IMR-90 (cell line): ENCODE measurements around the gene CHMP5. TPM values are rescaled to one million over a fixed set of nuclear protein-coding genes. Genes with fewer than 3 reads are reported as not detected.
A peak's percentile ranks its signal among the peaks of the same experiment; 100 is the strongest.

Experiments used
- ATAC-seq: fragments of 200-7000 bp; cut with Tn5 transposase; 2 replicates; pipeline ENCODE4 v1.9.1; 2020; ENCODE audit warnings: low read depth, mild to moderate bottlenecking, moderate library complexity
- BruUV-seq: library from RNA; stranded (reverse); fragments of 400-500 nt; replicated peaks from 2 replicates; lab custom pipeline; 2021; lab: Mats Ljungman, UMichigan
- CTCF ChIA-PET: fragments of 300-600 bp; formaldehyde crosslinking; extraction: SDS; loops from one replicate; lab custom pipeline; 2021; ENCODE audit warnings: antibody characterized with exemption; lab: Yijun Ruan, JAX
- POLR2A ChIA-PET: fragments of 300-600 bp; sonication (Branson Sonifier 250); formaldehyde crosslinking; loops from one replicate; lab custom pipeline; 2022; ENCODE audit warnings: antibody characterized with exemption; ENCODE audit not compliant: unreplicated experiment; lab: Charles Lee
- DNase-seq: peaks from one replicate; pipeline ENCODE4 v3.0.0; 2013
- H2AFZ ChIP-seq: replicated peaks from 2 replicates; pipeline ENCODE3; 2013; ENCODE audit warnings: low read length, mild to moderate bottlenecking; ENCODE audit not compliant: poor library complexity
- H2AK5ac ChIP-seq: 2 replicates; pipeline ENCODE4 v1.6.1; 2013; ENCODE audit warnings: low read depth, low read length, inconsistent platforms
- H2AK9ac ChIP-seq: replicated peaks from 2 replicates; pipeline ENCODE3; 2013; ENCODE audit warnings: mild to moderate bottlenecking, low read depth, low read length, moderate library complexity; ENCODE audit not compliant: poor library complexity
- H2BK120ac ChIP-seq: 2 replicates; pipeline ENCODE4 v1.6.1; 2013; ENCODE audit warnings: low read depth, low read length, inconsistent platforms
- H2BK15ac ChIP-seq: 3 replicates; pipeline ENCODE4 v1.6.1; 2013; ENCODE audit warnings: low read depth, low read length, inconsistent platforms
- H2BK20ac ChIP-seq: 2 replicates; pipeline ENCODE4 v1.6.1; 2013; ENCODE audit warnings: low read depth, mild to moderate bottlenecking, inconsistent platforms, low read length, moderate library complexity
- H2BK5ac ChIP-seq: 2 replicates; pipeline ENCODE4 v1.6.1; 2013; ENCODE audit warnings: mild to moderate bottlenecking, low read depth, low read length, inconsistent platforms; ENCODE audit not compliant: poor library complexity, severe bottlenecking
- H3K14ac ChIP-seq: replicated peaks from 2 replicates; pipeline ENCODE4 v1.6.1; 2013; ENCODE audit warnings: low read depth, low read length, inconsistent platforms
- H3K18ac ChIP-seq: 2 replicates; pipeline ENCODE4 v1.6.1; 2013; ENCODE audit warnings: low read depth, low read length, control low read depth
- H3K23ac ChIP-seq: 2 replicates; pipeline ENCODE4 v1.6.1; 2013; ENCODE audit warnings: low read depth, low read length, inconsistent platforms
- H3K27ac ChIP-seq: 2 replicates; pipeline ENCODE4 v1.5.1; 2013; ENCODE audit warnings: mild to moderate bottlenecking, control low read depth, low read length; ENCODE audit not compliant: insufficient read depth
- H3K27me3 ChIP-seq: 2 replicates; pipeline ENCODE4 v1.6.1; 2013; ENCODE audit warnings: low read length; ENCODE audit not compliant: control insufficient read depth, insufficient read depth
- H3K36me3 ChIP-seq: 2 replicates; pipeline ENCODE4 v1.6.1; 2013; ENCODE audit warnings: low read length, mixed read lengths; ENCODE audit not compliant: control insufficient read depth, insufficient read depth
- H3K4ac ChIP-seq: 2 replicates; pipeline ENCODE4 v1.6.1; 2013; ENCODE audit warnings: low read depth, low read length, inconsistent platforms
- H3K4me1 ChIP-seq: 2 replicates; pipeline ENCODE4 v1.6.1; 2013; ENCODE audit warnings: low read length, mixed read lengths; ENCODE audit not compliant: control insufficient read depth, insufficient read depth
- H3K4me2 ChIP-seq: 2 replicates; pipeline ENCODE4 v1.6.1; 2013; ENCODE audit warnings: low read depth, mild to moderate bottlenecking, control low read depth, low read length, moderate library complexity
- H3K4me3 ChIP-seq: 2 replicates; pipeline ENCODE4 v1.5.1; 2013; ENCODE audit warnings: low read depth, mild to moderate bottlenecking, control low read depth, low read length, moderate library complexity; ENCODE audit not compliant: insufficient read depth
- H3K56ac ChIP-seq: 2 replicates; pipeline ENCODE4 v1.6.1; 2013; ENCODE audit warnings: low read length, inconsistent platforms; ENCODE audit not compliant: insufficient read depth; ENCODE audit errors: extremely low read depth
- H3K79me1 ChIP-seq, 2 experiments: 2 replicates each; pipeline ENCODE4 v1.6.1; 2013; ENCODE audit warnings: low read length in 2 of 2, inconsistent platforms in 1 of 2, low read depth in 1 of 2
- H3K9ac ChIP-seq: 2 replicates; pipeline ENCODE4 v1.6.1; 2013; ENCODE audit warnings: low read depth, low read length, control low read depth
- H3K9me1 ChIP-seq: 2 replicates; pipeline ENCODE4 v1.6.1; 2013; ENCODE audit warnings: low read length, inconsistent platforms; ENCODE audit not compliant: insufficient read depth
- H3K9me3 ChIP-seq: 2 replicates; pipeline ENCODE4 v1.6.1; 2013; ENCODE audit warnings: low read length; ENCODE audit not compliant: control insufficient read depth, insufficient read depth
- H4K20me1 ChIP-seq: 2 replicates; pipeline ENCODE4 v1.6.1; 2013; ENCODE audit warnings: low read length, inconsistent platforms; ENCODE audit not compliant: insufficient read depth
- H4K5ac ChIP-seq: 2 replicates; pipeline ENCODE4 v1.6.1; 2013; ENCODE audit warnings: mild to moderate bottlenecking, low read depth, low read length, control low read depth
- H4K8ac ChIP-seq, 2 experiments: 2 replicates each; pipeline ENCODE4 v1.6.1; 2013; ENCODE audit warnings: low read depth in 2 of 2, low read length in 2 of 2, control low read depth in 1 of 2, inconsistent platforms in 1 of 2
- H4K91ac ChIP-seq: 2 replicates; pipeline ENCODE4 v1.6.1; 2013; ENCODE audit warnings: low read depth, low read length, inconsistent platforms; ENCODE audit not compliant: insufficient read depth
- BHLHE40 ChIP-seq: fragments of 150-350 bp; IDR thresholded peaks from 2 replicates; pipeline ENCODE4 v1.6.1; 2016; ENCODE audit warnings: mild to moderate bottlenecking, low read depth, low read length
- CEBPB ChIP-seq: IDR thresholded peaks from 2 replicates; pipeline ENCODE4 v1.6.1; 2012; ENCODE audit warnings: low read depth, low read length, improper control_type of control experiment
- CHD1 ChIP-seq: IDR thresholded peaks from 2 replicates; pipeline ENCODE4 v1.6.1; 2012; ENCODE audit warnings: low read depth, low read length, improper control_type of control experiment
- FOS ChIP-seq: fragments of 150-350 bp; IDR thresholded peaks from 2 replicates; pipeline ENCODE4 v1.6.1; 2016; ENCODE audit warnings: low read depth, low read length
- MAFK ChIP-seq: IDR thresholded peaks from 2 replicates; pipeline ENCODE4 v1.6.1; 2012; ENCODE audit warnings: low read depth, low read length, improper control_type of control experiment
- MAZ ChIP-seq: IDR thresholded peaks from 2 replicates; pipeline ENCODE4 v1.6.1; 2012; ENCODE audit warnings: low read depth, mild to moderate bottlenecking, low read length, improper control_type of control experiment, moderate library complexity, borderline replicate concordance
- MXI1 ChIP-seq: IDR thresholded peaks from 2 replicates; pipeline ENCODE4 v1.6.1; 2012; ENCODE audit warnings: low read depth, mild to moderate bottlenecking, low read length, moderate library complexity, borderline replicate concordance
- NFE2L2 ChIP-seq: fragments of 150-350 bp; IDR thresholded peaks from 2 replicates; pipeline ENCODE4 v1.6.1; 2016; ENCODE audit warnings: low read depth, mild to moderate bottlenecking, low read length
- POLR2A ChIP-seq: IDR thresholded peaks from 2 replicates; pipeline ENCODE4 v1.6.1; 2012; ENCODE audit warnings: mild to moderate bottlenecking, low read depth, low read length
- RAD21 ChIP-seq: IDR thresholded peaks from 2 replicates; pipeline ENCODE4 v1.6.1; 2012; ENCODE audit warnings: low read length, improper control_type of control experiment
- RCOR1 ChIP-seq: IDR thresholded peaks from 2 replicates; pipeline ENCODE4 v1.6.1; 2012; ENCODE audit warnings: mild to moderate bottlenecking, low read length, improper control_type of control experiment; ENCODE audit not compliant: insufficient replicate concordance
- RFX5 ChIP-seq: IDR thresholded peaks from 2 replicates; pipeline ENCODE4 v1.8.0; 2012; ENCODE audit warnings: low read depth, mild to moderate bottlenecking, low read length, moderate library complexity
- SMC3 ChIP-seq: fragments of 150-350 bp; IDR thresholded peaks from 2 replicates; pipeline ENCODE4 v1.6.1; 2016; ENCODE audit warnings: low read depth, mild to moderate bottlenecking, antibody characterized with exemption, low read length, moderate library complexity
- WGBS, 2 experiments: methylation state at CpG; one replicate each; pipeline versions ENCODE4 v1.1.5 to v1.1.7; 2013; ENCODE audit warnings: missing lambda C conversion rate in 2 of 2; ENCODE audit not compliant: insufficient read length in 1 of 2; ENCODE audit errors: extremely low coverage in 2 of 2; 5-methylcytosine and 5-hydroxymethylcytosine counted together
- dilution Hi-C: fragments of 300-500 bp; cut with HindIII; formaldehyde crosslinking; loops from one replicate; pipeline ENCODE4 v1.14.3; 2018; ENCODE audit warnings: low sequenced_read_pairs; ENCODE audit not compliant: unreplicated experiment
- in situ Hi-C: fragments of 300-500 bp; cut with MboI; formaldehyde crosslinking; loops from 3 replicates; pipeline ENCODE4 v1.14.3; 2019; ENCODE audit warnings: low sequenced_read_pairs, inconsistent platforms, mixed read lengths
- intact Hi-C: fragments of 100-400 bp; cut with micrococcal nuclease; formaldehyde crosslinking; loops from 2 replicates; pipeline ENCODE4 v1.10.0; 2022
- polyA plus RNA-seq, 3 experiments: library from polyadenylated mRNA; depleted of rRNA; stranded (reverse); fragments of >200 nt; gene quantifications; 2 replicates each; pipeline ENCODE4 v1.2.3, GENCODE V29; 2012; ENCODE audit warnings: low replicate concordance in 1 of 3
- total RNA-seq: library from RNA; depleted of rRNA; stranded (reverse); fragments of >200 nt; gene quantifications from 2 replicates; pipeline ENCODE4 v1.2.3, GENCODE V29; 2012
- TF ChIP-seq, protein P1 (sequence below): fragments of 150-350 bp; IDR thresholded peaks from 2 replicates; pipeline ENCODE4 v1.6.1; 2016; ENCODE audit warnings: low read depth, mild to moderate bottlenecking, low read length, moderate library complexity, borderline replicate concordance
- TF ChIP-seq, protein P2 (sequence below): conservative IDR thresholded peaks from 2 replicates; pipeline ENCODE4 v1.5.1; 2012; ENCODE audit warnings: mild to moderate bottlenecking, low read depth, low read length, improper control_type of control experiment
- TF ChIP-seq, protein P3 (sequence below): fragments of 150-350 bp; IDR thresholded peaks from 2 replicates; pipeline ENCODE4 v1.6.1; 2017; ENCODE audit warnings: mild to moderate bottlenecking, antibody characterized with exemption, low read length, low read depth

The CHMP5 gene
- total and polyA plus RNA-seq, 2 of the 4 experiments (the other 2 are of a cell fraction) = 70.6 to 80.8 TPM

- CTCF ChIA-PET = no interaction called here
- no CpG with 5 or more reads among the region's 7 CpGs for WGBS, 2 experiments
Observed at GRCh38 chr9:33239921-33240320, 24.9 kb upstream of the CHMP5 start, which contains the start of gene SPINK4. Gene SPINK4 (plus strand): TSS chr9:33240167. CDS start chr9:33240209, 42 bp downstream.

More at GRCh38 chr9:33239921-33240320, 24.9 kb upstream of the CHMP5 start, which contains the start of gene SPINK4:
- H2AFZ ChIP-seq = peak within 1 kb of the TSS; percentile 82
- H4K5ac ChIP-seq = peak within 1 kb of the TSS; percentile 3; the same call in 1 of the 2 replicates
- H3K27me3 ChIP-seq = no peaks in the 10 kb centered on the region
- no peak within 1 kb of the TSS; the same call in 2 of the 3 replicates for H2BK15ac ChIP-seq
- BruUV-seq = no TSS peak
- intact Hi-C loops (no loop called here), dilution Hi-C loops (no loop called here), in situ Hi-C loops (no loop called here)
- DNase-seq = peak; percentile 37
- H2BK5ac ChIP-seq = no peak within 1 kb of the TSS
- no peak within 1 kb of the TSS for H3K4me2 ChIP-seq
- peak within 1 kb of the TSS; percentile 40 to 77; a peak in 2 of 4 replicates for H4K8ac ChIP-seq
- H4K20me1 ChIP-seq = no peaks in the 10 kb centered on the region
- peak within 1 kb of the TSS; percentile 1; the same call in 1 of the 2 replicates for H2AK5ac ChIP-seq
- H2BK20ac ChIP-seq = no peak within 1 kb of the TSS
- H3K18ac ChIP-seq = no peak within 1 kb of the TSS
- no peak within 1 kb of the TSS for H3K27ac ChIP-seq
- no peaks in the 10 kb centered on the region for H3K79me1 ChIP-seq
- POLR2A ChIA-PET = no interaction called here
- H3K9me3 ChIP-seq = no peaks in the 10 kb centered on the region
- H2BK120ac ChIP-seq = peak within 1 kb of the TSS; percentile 41
- H3K9me1 ChIP-seq = peaks cover 20% of the 10 kb centered on the region
- H4K91ac ChIP-seq = no peak within 1 kb of the TSS
- H3K9ac ChIP-seq = no peak within 1 kb of the TSS
- H3K4ac ChIP-seq = peak within 1 kb of the TSS; percentile 10; the same call in 1 of the 2 replicates
- no peak within 1 kb of the TSS for H3K56ac ChIP-seq
- peak; percentile 53 for ATAC-seq
- no peaks in the 10 kb centered on the region for H3K36me3 ChIP-seq
- peaks cover 8% of the 10 kb centered on the region for H3K4me1 ChIP-seq
- H3K23ac ChIP-seq = no peak within 1 kb of the TSS
- H3K4me3 ChIP-seq = no peak within 1 kb of the TSS
- peak within 1 kb of the TSS; percentile 42 for H2AK9ac ChIP-seq
- no peak for TF ChIP-seq SMC3
- no peak for TF ChIP-seq RAD21
- TF ChIP-seq CHD1 = no peak
- no peak for TF ChIP-seq CEBPB
- TF ChIP-seq, protein P1, sequence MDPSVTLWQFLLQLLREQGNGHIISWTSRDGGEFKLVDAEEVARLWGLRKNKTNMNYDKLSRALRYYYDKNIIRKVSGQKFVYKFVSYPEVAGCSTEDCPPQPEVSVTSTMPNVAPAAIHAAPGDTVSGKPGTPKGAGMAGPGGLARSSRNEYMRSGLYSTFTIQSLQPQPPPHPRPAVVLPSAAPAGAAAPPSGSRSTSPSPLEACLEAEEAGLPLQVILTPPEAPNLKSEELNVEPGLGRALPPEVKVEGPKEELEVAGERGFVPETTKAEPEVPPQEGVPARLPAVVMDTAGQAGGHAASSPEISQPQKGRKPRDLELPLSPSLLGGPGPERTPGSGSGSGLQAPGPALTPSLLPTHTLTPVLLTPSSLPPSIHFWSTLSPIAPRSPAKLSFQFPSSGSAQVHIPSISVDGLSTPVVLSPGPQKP = no peak
- TF ChIP-seq BHLHE40 = no peak
- no peak for TF ChIP-seq RCOR1
- no peak for TF ChIP-seq FOS
- TF ChIP-seq RFX5 = no peak
- TF ChIP-seq MAZ = no peak
- no peak for TF ChIP-seq MAFK
- TF ChIP-seq, protein P2, sequence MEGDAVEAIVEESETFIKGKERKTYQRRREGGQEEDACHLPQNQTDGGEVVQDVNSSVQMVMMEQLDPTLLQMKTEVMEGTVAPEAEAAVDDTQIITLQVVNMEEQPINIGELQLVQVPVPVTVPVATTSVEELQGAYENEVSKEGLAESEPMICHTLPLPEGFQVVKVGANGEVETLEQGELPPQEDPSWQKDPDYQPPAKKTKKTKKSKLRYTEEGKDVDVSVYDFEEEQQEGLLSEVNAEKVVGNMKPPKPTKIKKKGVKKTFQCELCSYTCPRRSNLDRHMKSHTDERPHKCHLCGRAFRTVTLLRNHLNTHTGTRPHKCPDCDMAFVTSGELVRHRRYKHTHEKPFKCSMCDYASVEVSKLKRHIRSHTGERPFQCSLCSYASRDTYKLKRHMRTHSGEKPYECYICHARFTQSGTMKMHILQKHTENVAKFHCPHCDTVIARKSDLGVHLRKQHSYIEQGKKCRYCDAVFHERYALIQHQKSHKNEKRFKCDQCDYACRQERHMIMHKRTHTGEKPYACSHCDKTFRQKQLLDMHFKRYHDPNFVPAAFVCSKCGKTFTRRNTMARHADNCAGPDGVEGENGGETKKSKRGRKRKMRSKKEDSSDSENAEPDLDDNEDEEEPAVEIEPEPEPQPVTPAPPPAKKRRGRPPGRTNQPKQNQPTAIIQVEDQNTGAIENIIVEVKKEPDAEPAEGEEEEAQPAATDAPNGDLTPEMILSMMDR = no peak
- TF ChIP-seq NFE2L2 = no peak
- TF ChIP-seq MXI1 = no peak
- TF ChIP-seq POLR2A = no peak
- TF ChIP-seq, protein P3, sequence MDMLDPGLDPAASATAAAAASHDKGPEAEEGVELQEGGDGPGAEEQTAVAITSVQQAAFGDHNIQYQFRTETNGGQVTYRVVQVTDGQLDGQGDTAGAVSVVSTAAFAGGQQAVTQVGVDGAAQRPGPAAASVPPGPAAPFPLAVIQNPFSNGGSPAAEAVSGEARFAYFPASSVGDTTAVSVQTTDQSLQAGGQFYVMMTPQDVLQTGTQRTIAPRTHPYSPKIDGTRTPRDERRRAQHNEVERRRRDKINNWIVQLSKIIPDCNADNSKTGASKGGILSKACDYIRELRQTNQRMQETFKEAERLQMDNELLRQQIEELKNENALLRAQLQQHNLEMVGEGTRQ = no peak
- H3K14ac ChIP-seq = no peak within 1 kb of the TSS; the same call in 1 of the 2 replicates
